ENCODE measurements around the gene MEOX2.

The MEOX2 gene

DNA sequence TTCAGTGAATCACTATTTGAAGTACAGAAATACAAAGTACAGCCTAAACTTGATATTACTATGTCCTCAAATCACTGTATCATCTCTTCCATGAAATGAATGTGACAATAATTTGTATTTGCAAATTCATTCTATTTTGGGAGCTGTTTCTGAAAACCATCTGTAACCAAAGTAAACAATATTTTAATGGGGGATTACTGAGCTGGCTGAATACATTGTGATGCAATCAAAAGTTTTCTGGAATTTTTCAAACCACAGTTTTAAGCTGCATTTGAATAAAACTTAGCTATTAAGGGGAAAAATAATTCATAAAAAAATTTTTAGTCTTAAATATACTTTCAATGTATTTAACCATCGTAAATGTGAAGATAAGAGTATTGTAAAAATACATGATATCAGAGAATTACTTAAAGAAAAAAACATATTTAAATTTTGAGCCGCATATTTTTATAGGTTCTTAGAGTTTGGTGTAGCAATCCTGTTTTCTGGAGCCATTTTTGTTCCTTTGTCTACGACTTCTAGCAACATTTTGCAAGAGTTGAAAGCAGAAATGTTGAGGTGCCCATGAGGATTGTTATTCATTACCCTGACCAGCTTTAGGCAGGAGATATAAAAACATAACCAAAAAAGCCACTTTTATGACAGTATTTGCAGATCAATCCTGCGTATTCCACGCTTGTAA is 78.8 kb downstream of the MEOX2 start:
- TF ChIP-seq, protein P1, sequence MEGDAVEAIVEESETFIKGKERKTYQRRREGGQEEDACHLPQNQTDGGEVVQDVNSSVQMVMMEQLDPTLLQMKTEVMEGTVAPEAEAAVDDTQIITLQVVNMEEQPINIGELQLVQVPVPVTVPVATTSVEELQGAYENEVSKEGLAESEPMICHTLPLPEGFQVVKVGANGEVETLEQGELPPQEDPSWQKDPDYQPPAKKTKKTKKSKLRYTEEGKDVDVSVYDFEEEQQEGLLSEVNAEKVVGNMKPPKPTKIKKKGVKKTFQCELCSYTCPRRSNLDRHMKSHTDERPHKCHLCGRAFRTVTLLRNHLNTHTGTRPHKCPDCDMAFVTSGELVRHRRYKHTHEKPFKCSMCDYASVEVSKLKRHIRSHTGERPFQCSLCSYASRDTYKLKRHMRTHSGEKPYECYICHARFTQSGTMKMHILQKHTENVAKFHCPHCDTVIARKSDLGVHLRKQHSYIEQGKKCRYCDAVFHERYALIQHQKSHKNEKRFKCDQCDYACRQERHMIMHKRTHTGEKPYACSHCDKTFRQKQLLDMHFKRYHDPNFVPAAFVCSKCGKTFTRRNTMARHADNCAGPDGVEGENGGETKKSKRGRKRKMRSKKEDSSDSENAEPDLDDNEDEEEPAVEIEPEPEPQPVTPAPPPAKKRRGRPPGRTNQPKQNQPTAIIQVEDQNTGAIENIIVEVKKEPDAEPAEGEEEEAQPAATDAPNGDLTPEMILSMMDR (IDR thresholded peaks at IDR 0.05; ENCODE audit: low read depth, low read length) = no peak
- peak in 1 of 2 donors; percentile 21 for DNase-seq (ENCODE audit: low read depth in 2 of 2)
- H3K4me3 ChIP-seq (replicated peaks in 1 of 2; ENCODE audit: low read depth in 2 of 2, low read length in 2 of 2) = no peak overlapping the region

DNA sequence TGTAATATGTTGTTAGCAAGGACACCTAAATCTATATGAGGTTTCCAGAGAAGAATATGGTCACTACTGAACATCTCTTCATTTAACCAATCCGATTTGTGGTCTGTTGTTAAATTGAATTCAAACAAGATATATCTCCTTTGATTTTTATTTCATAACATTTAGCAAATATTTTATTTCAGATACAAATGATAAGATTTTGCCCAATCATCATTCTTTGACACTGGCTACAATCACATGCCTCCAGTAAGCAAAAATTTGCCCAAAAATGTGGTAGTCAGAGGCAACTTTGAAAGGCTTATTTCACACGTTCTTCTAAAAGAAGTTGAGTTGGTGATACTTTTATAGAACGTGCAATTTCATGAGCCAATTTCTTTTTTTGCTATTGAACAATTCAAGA is 79.9 kb downstream of the MEOX2 start:
- no peak overlapping the region for H3K4me3 ChIP-seq (replicated peaks in 1 of 2; ENCODE audit: low read depth in 2 of 2, low read length in 2 of 2)
- TF ChIP-seq, protein P1 (IDR thresholded peaks at IDR 0.05; ENCODE audit: low read depth, low read length) = no peak
- no peak for DNase-seq (ENCODE audit: low read depth in 2 of 2)

DNA sequence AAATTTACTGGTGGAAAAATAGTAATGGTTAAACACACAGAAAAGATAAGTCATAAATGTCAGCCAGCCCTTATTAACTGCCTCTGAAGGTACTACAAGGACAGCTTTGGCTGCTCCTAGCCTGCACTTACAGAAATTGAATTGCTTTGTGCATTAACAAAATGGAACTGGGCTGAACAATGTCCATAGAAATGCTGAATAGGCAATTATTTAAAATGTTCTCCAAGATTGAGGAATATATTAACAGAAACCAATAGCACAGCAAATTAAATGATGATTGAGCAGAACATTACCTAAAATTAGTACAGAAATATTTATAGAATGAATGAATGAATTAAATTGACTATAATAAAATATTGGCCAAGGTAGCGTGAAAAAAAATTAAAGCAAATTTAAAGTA is 82.3 kb downstream of the MEOX2 start:
- H3K4me3 ChIP-seq (replicated peaks in 1 of 2; ENCODE audit: low read depth in 2 of 2, low read length in 2 of 2) = no peak overlapping the region
- no peak for DNase-seq (ENCODE audit: low read depth in 2 of 2)
- TF ChIP-seq, protein P1 (IDR thresholded peaks at IDR 0.05; ENCODE audit: low read depth, low read length) = no peak

DNA sequence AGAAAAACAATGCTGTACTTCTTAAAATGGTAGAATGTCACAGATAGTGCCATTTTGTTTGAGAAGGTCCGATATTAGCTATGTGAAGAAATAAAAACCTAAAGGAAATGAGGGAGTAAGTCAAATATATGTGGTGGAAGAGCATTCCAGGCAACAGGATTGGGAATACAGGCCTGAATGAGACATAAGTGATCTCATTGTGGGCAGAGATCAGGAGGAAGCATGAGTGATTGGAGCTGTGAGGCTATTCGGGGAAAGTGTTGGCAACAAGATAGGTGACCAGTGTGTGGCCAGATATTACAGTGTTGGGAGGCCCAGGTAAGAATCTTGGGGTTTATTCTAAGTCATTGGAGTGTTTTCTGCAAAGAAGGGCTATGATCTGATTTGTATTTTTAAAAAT is 83.4 kb downstream of the MEOX2 start:
- TF ChIP-seq, protein P1 (IDR thresholded peaks at IDR 0.05; ENCODE audit: low read depth, low read length) = no peak
- DNase-seq (ENCODE audit: low read depth in 2 of 2) = peak in 1 of 2 donors; percentile 36
- no peak overlapping the region for H3K4me3 ChIP-seq (replicated peaks in 1 of 2; ENCODE audit: low read depth in 2 of 2, low read length in 2 of 2)

DNA sequence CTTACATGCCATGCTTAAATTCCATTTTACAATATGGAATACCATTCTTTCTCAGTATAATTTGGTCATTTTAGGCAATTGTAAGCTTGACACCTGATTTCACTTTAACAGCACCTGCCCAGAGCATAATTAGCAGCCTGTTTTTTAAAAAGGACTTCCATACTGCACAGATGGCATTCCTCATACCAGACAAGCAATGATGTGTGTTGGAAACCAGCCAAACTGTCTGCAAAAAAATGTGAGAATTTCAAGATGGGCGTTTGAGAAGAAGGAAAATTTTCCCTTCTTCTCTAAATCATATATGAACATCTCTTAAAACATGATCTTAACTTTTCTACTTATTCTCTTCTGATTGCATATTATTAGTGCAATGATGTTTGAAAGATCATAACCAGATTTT is 84.2 kb downstream of the MEOX2 start:
- peak; percentile 35 to 61 for DNase-seq (ENCODE audit: low read depth in 2 of 2)
- no peak overlapping the region for H3K4me3 ChIP-seq (replicated peaks in 1 of 2; ENCODE audit: low read depth in 2 of 2, low read length in 2 of 2)
- TF ChIP-seq, protein P1 (IDR thresholded peaks at IDR 0.05; ENCODE audit: low read depth, low read length) = no peak

DNA sequence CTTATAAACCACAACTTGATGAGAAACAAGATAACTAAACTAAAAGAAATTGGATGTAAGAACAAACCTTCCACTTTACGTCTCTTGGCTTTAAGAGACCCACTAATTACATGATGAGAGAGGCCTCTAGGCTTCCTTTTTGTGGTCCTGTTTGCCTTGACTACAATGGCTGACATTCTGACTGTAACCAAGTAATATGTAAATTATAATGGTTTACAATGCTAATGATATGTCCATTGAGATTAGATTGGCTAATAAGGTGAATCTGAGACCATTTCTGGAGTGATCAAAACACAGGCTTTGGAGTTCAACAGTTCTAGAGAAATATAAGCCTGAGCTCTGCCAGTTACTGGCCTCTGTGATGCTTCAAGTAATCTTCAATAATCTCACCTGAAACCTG is 85.3 kb downstream of the MEOX2 start:
- no peak for DNase-seq (ENCODE audit: low read depth in 2 of 2)
- no peak overlapping the region for H3K4me3 ChIP-seq (replicated peaks in 1 of 2; ENCODE audit: low read depth in 2 of 2, low read length in 2 of 2)
- TF ChIP-seq, protein P1 (IDR thresholded peaks at IDR 0.05; ENCODE audit: low read depth, low read length) = no peak

DNA sequence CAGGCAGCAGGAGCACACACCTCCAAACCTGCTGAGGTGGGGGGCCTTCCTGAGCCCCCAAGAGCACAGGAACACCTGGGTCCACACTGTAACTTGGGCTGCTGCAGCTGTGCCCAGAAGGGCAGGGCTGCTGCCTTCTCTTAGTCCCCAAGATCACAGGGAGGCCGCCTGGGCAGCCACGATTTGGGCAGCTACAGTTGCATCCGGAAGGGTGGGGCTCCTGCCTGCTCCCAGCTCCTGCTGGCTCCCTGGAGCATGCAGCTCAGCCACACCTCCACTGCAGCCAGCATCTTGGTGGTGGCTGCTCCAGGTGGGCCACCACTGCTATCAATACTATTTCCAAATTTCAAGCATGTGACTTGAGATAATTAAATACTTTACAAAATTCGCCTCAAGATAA is 86.2 kb downstream of the MEOX2 start:
- no peak overlapping the region for H3K4me3 ChIP-seq (replicated peaks in 1 of 2; ENCODE audit: low read depth in 2 of 2, low read length in 2 of 2)
- TF ChIP-seq, protein P1 (IDR thresholded peaks at IDR 0.05; ENCODE audit: low read depth, low read length) = no peak
- no peak for DNase-seq (ENCODE audit: low read depth in 2 of 2)

All from cardiac fibroblast (primary cell).